PFSK-1 (cell line): ENCODE results near the gene PROSER2.

Source experiments
- POLR2AphosphoS5 ChIP-seq: IDR thresholded peaks from 2 replicates; pipeline ENCODE4 v1.6.1; 2012; ENCODE audit warnings: low read depth, mild to moderate bottlenecking, control low read depth, low read length, moderate library complexity
- REST ChIP-seq, 2 experiments: IDR thresholded peaks; 2 replicates each; pipeline versions ENCODE4 v1.6.1 to v1.8.0; 2011 to 2012; ENCODE audit warnings: low read depth in 2 of 2, low read length in 2 of 2, control low read depth in 1 of 2, inconsistent platforms in 1 of 2, mild to moderate bottlenecking in 1 of 2, moderate library complexity in 1 of 2; ENCODE audit not compliant: insufficient read depth in 1 of 2
- SIN3A ChIP-seq: IDR thresholded peaks from 2 replicates; pipeline ENCODE4 v1.6.1; 2012; ENCODE audit warnings: mild to moderate bottlenecking, low read length, moderate library complexity, borderline replicate concordance; ENCODE audit not compliant: insufficient read depth
- TAF1 ChIP-seq: IDR thresholded peaks from 2 replicates; pipeline ENCODE4 v1.6.1; 2012; ENCODE audit warnings: low read length, control low read depth, borderline replicate concordance; ENCODE audit not compliant: insufficient read depth

GRCh38 chr10:11878776-11879175, 55.6 kb downstream of the PROSER2 start:
- TF ChIP-seq POLR2AphosphoS5 (no peak), TAF1 (no peak), REST (IDR thresholded peaks at IDR 0.05; ENCODE audit: insufficient read depth in 1 of 2, low read depth in 2 of 2, low read length in 2 of 2) (no peak), SIN3A (no peak)
